Measurements from ENCODE around the gene PBRM1.

- no peak for TF ChIP-seq CTCF (IDR thresholded peaks at IDR 0.05; ENCODE audit: low read depth, low read length, missing input control)
- no peak for TF ChIP-seq ATF3 (IDR thresholded peaks at IDR 0.05)
Measured at GRCh38 chr3:52633786-52634185, 51.9 kb downstream of the PBRM1 start.

Measured in liver (tissue), 3 donors.